Thoracic aorta (tissue), 2 donors: ENCODE data around the gene POMT2. TPM values are rescaled to one million over a fixed set of nuclear protein-coding genes. Genes with fewer than 3 reads are reported as not detected.
"Not testable (repeated sequence)": the region's sequence is repeated elsewhere in the genome, so short reads cannot be mapped to it uniquely, and the experiment has no call there.

Experiments
- ATAC-seq: fragments of 150-250 bp; one replicate; pipeline ENCODE4 v1.8.0; 2017; ENCODE audit warnings: low read depth; ENCODE audit not compliant: insufficient number of reproducible peaks, low FRiP score
- DNase-seq: peaks from one replicate; pipeline ENCODE4 v3.0.0-alpha.2; 2020; ENCODE audit warnings: low spot score
- H3K27ac ChIP-seq, 2 donors: fragments of 200-600 bp; sonication (generic); 1 replicate in 1 of 2; 2 replicates in 1 of 2; pipeline ENCODE4 v1.5.1; 2016; ENCODE audit warnings: mild to moderate bottlenecking in 2 of 2, moderate library complexity in 2 of 2
- H3K27me3 ChIP-seq: fragments of 200-600 bp; sonication (generic); replicated peaks from 2 replicates; pipeline ENCODE4 v1.6.0; 2016; ENCODE audit warnings: mild to moderate bottlenecking; ENCODE audit not compliant: insufficient read depth
- H3K36me3 ChIP-seq: fragments of 200-600 bp; sonication (generic); one replicate; pipeline ENCODE4 v1.5.1; 2016
- H3K4me1 ChIP-seq, 2 donors: fragments of 200-600 bp; sonication (generic); 1 replicate in 1 of 2; 2 replicates in 1 of 2; pipeline versions ENCODE4 v1.5.1 to v1.6.0; 2016; ENCODE audit warnings: low read depth in 2 of 2, mild to moderate bottlenecking in 1 of 2; ENCODE audit not compliant: control insufficient read depth in 1 of 2
- H3K4me3 ChIP-seq: fragments of 200-600 bp; sonication (generic); 2 replicates; pipeline ENCODE4 v1.5.1; 2016; ENCODE audit warnings: mild to moderate bottlenecking
- H3K9me3 ChIP-seq: fragments of 200-600 bp; sonication (generic); 2 replicates; pipeline ENCODE4 v1.5.1; 2016
- CTCF ChIP-seq: fragments of 200-600 bp; sonication (generic); IDR thresholded peaks from one replicate; pipeline ENCODE4 v1.5.1; 2019; ENCODE audit warnings: antibody characterized with exemption
- total RNA-seq, 2 donors: library from RNA; depleted of rRNA; stranded (reverse); fragments of >200 nt; gene quantifications; one replicate each; pipeline versions ENCODE4 v1.1.0 to v1.2.3, GENCODE V29; 2016

POMT2 gene
- total RNA-seq, 2 donors from 2014 or later, result 15.8 to 25.0 TPM

GRCh38 chr14:77290705-77291104 lies 30.0 kb downstream of the POMT2 start:
- no peak for ATAC-seq
- no peak for TF ChIP-seq CTCF
- H3K4me3 ChIP-seq, result no peak overlapping the region
- peaks cover 14% of the 10 kb centered on the region for H3K36me3 ChIP-seq
- H3K27ac ChIP-seq, result no peak overlapping the region
- no peaks in the 10 kb centered on the region for H3K4me1 ChIP-seq
- H3K9me3 ChIP-seq, result no peaks in the 10 kb centered on the region
- DNase-seq, result no peak
- no peaks in the 10 kb centered on the region for H3K27me3 ChIP-seq

GRCh38 chr14:77286576-77286975 lies 34.1 kb downstream of the POMT2 start:
- TF ChIP-seq CTCF, result no peak
- no peaks in the 10 kb centered on the region for H3K9me3 ChIP-seq
- H3K4me1 ChIP-seq, result no peaks in the 10 kb centered on the region
- no peaks in the 10 kb centered on the region for H3K27me3 ChIP-seq
- H3K27ac ChIP-seq, result no peak overlapping the region
- H3K36me3 ChIP-seq, result peaks cover 43% of the 10 kb centered on the region
- ATAC-seq (no peak), DNase-seq (no peak)
- no peak overlapping the region for H3K4me3 ChIP-seq

- no peak overlapping the region for H3K4me3 ChIP-seq
- no peaks in the 10 kb centered on the region for H3K9me3 ChIP-seq
- H3K27ac ChIP-seq, result no peak overlapping the region
- no peaks in the 10 kb centered on the region for H3K4me1 ChIP-seq
- no peaks in the 10 kb centered on the region for H3K27me3 ChIP-seq
- H3K36me3 ChIP-seq, result peaks cover 43% of the 10 kb centered on the region
- no peak for DNase-seq
- no peak for TF ChIP-seq CTCF
- ATAC-seq, result no peak
Measured at GRCh38 chr14:77284466-77284865, 36.2 kb downstream of the POMT2 start.

GRCh38 chr14:77284066-77284465 lies 36.6 kb downstream of the POMT2 start:
- Histone ChIP-seq H3K36me3 (peaks cover 43% of the 10 kb centered on the region), H3K27ac (no peak overlapping the region), H3K9me3 (no peaks in the 10 kb centered on the region), H3K27me3 (no peaks in the 10 kb centered on the region), H3K4me1 (no peaks in the 10 kb centered on the region), H3K4me3 (no peak overlapping the region)
- DNase-seq (no peak), ATAC-seq (no peak)
- TF ChIP-seq CTCF, result no peak

GRCh38 chr14:77281852-77282410 lies 38.8 kb downstream of the POMT2 start:
- Histone ChIP-seq H3K9me3 (no peaks in the 10 kb centered on the region), H3K4me1 (no peaks in the 10 kb centered on the region), H3K27me3 (no peaks in the 10 kb centered on the region), H3K4me3 (no peak overlapping the region), H3K36me3 (peaks cover 56% of the 10 kb centered on the region), H3K27ac (no peak overlapping the region)
- ATAC-seq (no peak), DNase-seq (no peak)
- no peak for TF ChIP-seq CTCF

- H3K27me3 ChIP-seq, H3K9me3 ChIP-seq, H3K4me1 ChIP-seq, DNase-seq, H3K27ac ChIP-seq, ATAC-seq, H3K4me3 ChIP-seq: not testable (repeated sequence)
- peaks cover 55% of the 10 kb centered on the region for H3K36me3 ChIP-seq
Measured at GRCh38 chr14:77280921-77281320, 39.8 kb downstream of the POMT2 start.
